Keratinocyte (primary cell): ENCODE measurements around the gene SFSWAP. TPM values are rescaled to one million over a fixed set of nuclear protein-coding genes. Genes with fewer than 3 reads are reported as not detected.

ENCODE experiments used
- DNase-seq: peaks from one replicate; pipeline ENCODE4 v3.0.0-alpha.2; 2011; ENCODE audit warnings: low read depth, missing footprints, low spot score
- FAIRE-seq: peaks from 2 replicates; lab custom pipeline; 2011; peaks lifted over from hg19 to GRCh38; lab: Jason Lieb, UNC
- H2AFZ ChIP-seq: 2 replicates; pipeline ENCODE4 v1.6.0; 2012; ENCODE audit warnings: low read length, control low read depth, inconsistent platforms; ENCODE audit not compliant: control insufficient read depth
- H3K27ac ChIP-seq: 2 replicates; pipeline ENCODE4 v1.5.1; 2011; ENCODE audit warnings: low read length; ENCODE audit not compliant: control insufficient read depth, insufficient read depth
- H3K27me3 ChIP-seq: 3 replicates; pipeline ENCODE4 v1.6.0; 2011; ENCODE audit warnings: low read length; ENCODE audit not compliant: control insufficient read depth, insufficient read depth; ENCODE audit errors: extremely low read depth
- H3K36me3 ChIP-seq, 2 experiments: 2 replicates in 1 of 2; 3 replicates in 1 of 2; pipeline ENCODE4 v1.5.1; 2011; ENCODE audit warnings: low read length in 2 of 2, mild to moderate bottlenecking in 1 of 2; ENCODE audit not compliant: control insufficient read depth in 2 of 2, insufficient read depth in 2 of 2; ENCODE audit errors: extremely low read depth in 1 of 2
- H3K4me1 ChIP-seq: 3 replicates; pipeline ENCODE4 v1.5.1; 2011; ENCODE audit warnings: low read length; ENCODE audit not compliant: control insufficient read depth, insufficient read depth; ENCODE audit errors: extremely low read depth
- H3K4me2 ChIP-seq: 3 replicates; pipeline ENCODE4 v1.6.0; 2011; ENCODE audit warnings: low read depth, low read length; ENCODE audit not compliant: control insufficient read depth, insufficient read depth; ENCODE audit errors: extremely low read depth
- H3K4me3 ChIP-seq, 3 experiments: fragments of 200-600 bp in 1 of 3; sonication (generic) in 1 of 3; 2 replicates in 2 of 3; 3 replicates in 1 of 3; pipeline ENCODE4 v1.5.1; 2011 to 2016; ENCODE audit warnings: low read length in 3 of 3, mild to moderate bottlenecking in 3 of 3, control low read depth in 2 of 3, inconsistent platforms in 1 of 3, low read depth in 1 of 3, mixed read lengths in 1 of 3, mixed run types in 1 of 3, moderate library complexity in 1 of 3; ENCODE audit not compliant: control insufficient read depth in 2 of 3, insufficient read depth in 2 of 3; ENCODE audit errors: extremely low read depth in 1 of 3
- H3K79me2 ChIP-seq: 2 replicates; pipeline ENCODE4 v1.6.0; 2012; ENCODE audit warnings: low read length; ENCODE audit not compliant: control insufficient read depth, insufficient read depth
- H3K9ac ChIP-seq: 3 replicates; pipeline ENCODE4 v1.6.0; 2011; ENCODE audit warnings: low read length; ENCODE audit not compliant: control insufficient read depth, insufficient read depth; ENCODE audit errors: extremely low read depth
- H3K9me1 ChIP-seq: 3 replicates; pipeline ENCODE4 v1.6.0; 2011; ENCODE audit warnings: low read length; ENCODE audit not compliant: control insufficient read depth, insufficient read depth; ENCODE audit errors: extremely low read depth
- H3K9me3 ChIP-seq: 2 replicates; pipeline ENCODE4 v1.5.1; 2012; ENCODE audit warnings: low read depth, low read length; ENCODE audit not compliant: control insufficient read depth
- H4K20me1 ChIP-seq: 3 replicates; pipeline ENCODE4 v1.6.0; 2011; ENCODE audit warnings: low read length; ENCODE audit not compliant: control insufficient read depth, insufficient read depth; ENCODE audit errors: extremely low read depth
- CTCF ChIP-seq, 3 experiments: IDR thresholded peaks in 1 of 3; conservative IDR thresholded peaks in 1 of 3; optimal IDR thresholded peaks in 1 of 3; 2 replicates in 2 of 3; 3 replicates in 1 of 3; pipeline versions ENCODE3 to v1.5.1; 2011; ENCODE audit warnings: low read length in 3 of 3, mild to moderate bottlenecking in 3 of 3, moderate library complexity in 2 of 3, control low read depth in 1 of 3, inconsistent platforms in 1 of 3; ENCODE audit not compliant: insufficient read depth in 2 of 3; ENCODE audit errors: extremely low read depth in 1 of 3
- EZH2 ChIP-seq: IDR thresholded peaks from one replicate; pipeline ENCODE4 v1.6.1; 2012; ENCODE audit warnings: inconsistent platforms, mild to moderate bottlenecking, low read length, moderate library complexity
- dilution Hi-C: fragments of 300-500 bp; cut with MboI; formaldehyde crosslinking; loops from one replicate; pipeline ENCODE4 v1.7.0; 2020; ENCODE audit warnings: low sequenced_read_pairs; ENCODE audit not compliant: extremely low pct_ligation_motif_present
- polyA plus RNA-seq, 5 experiments: library from polyadenylated mRNA; depleted of rRNA in 3 of 5; stranded (reverse) in 3 of 5; stranded (forward) in 1 of 5; unstranded in 1 of 5; fragments of >200 nt; gene quantifications; 1 replicate in 1 of 5; 2 replicates in 3 of 5; 3 replicates in 1 of 5; pipeline versions ENCODE4 v1.2.1 to v1.2.3, GENCODE V29; 2011 to 2012; ENCODE audit warnings: missing spikeins in 2 of 5, low read depth in 1 of 5, low replicate concordance in 1 of 5

SFSWAP gene
- polyA plus RNA-seq, 1 donor (not counting 4 experiments of a cell fraction or from before 2014, with no cell fraction given) = 13.1 TPM

DNA sequence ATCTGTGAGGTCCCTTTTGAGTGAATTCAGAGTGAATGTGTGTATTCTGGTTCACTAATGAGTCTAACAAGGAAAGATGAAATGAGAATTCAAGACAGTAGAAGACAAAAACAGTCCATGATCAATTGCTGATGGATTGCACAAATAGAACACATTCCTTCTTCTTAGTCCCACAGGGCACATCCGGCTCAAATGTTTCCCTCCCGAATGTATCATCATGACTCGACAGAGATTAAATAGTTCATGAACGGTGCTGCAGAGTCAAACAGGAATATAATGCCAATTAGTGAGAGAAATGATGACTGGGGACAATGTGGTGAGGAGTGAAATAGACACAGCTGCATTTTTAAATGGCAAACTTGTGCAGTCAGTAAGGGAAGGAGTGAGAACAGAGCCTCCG is 11.5 kb upstream of the SFSWAP start:
- Histone ChIP-seq H3K9me1 (no peaks in the 10 kb centered on the region), H3K36me3 (no peaks in the 10 kb centered on the region), H3K27me3 (no peaks in the 10 kb centered on the region), H3K9me3 (no peaks in the 10 kb centered on the region), H3K4me3 (no peak overlapping the region), H2AFZ (no peak overlapping the region), H3K9ac (no peak overlapping the region), H3K4me2 (no peak overlapping the region), H3K79me2 (no peaks in the 10 kb centered on the region), H4K20me1 (no peaks in the 10 kb centered on the region), H3K27ac (no peak overlapping the region), H3K4me1 (no peaks in the 10 kb centered on the region)
- dilution Hi-C loops = no loop called here
- no peak for FAIRE-seq
- no peak for DNase-seq
- no peak for TF ChIP-seq EZH2
- TF ChIP-seq CTCF (optimal IDR thresholded peaks at IDR 0.05 in 1 of 3, IDR thresholded peaks at IDR 0.05 in 1 of 3, conservative IDR thresholded peaks at IDR 0.05 in 1 of 3; ENCODE audit: extremely low read depth in 1 of 3, insufficient read depth in 2 of 3, low read length in 3 of 3) = no peak

DNA sequence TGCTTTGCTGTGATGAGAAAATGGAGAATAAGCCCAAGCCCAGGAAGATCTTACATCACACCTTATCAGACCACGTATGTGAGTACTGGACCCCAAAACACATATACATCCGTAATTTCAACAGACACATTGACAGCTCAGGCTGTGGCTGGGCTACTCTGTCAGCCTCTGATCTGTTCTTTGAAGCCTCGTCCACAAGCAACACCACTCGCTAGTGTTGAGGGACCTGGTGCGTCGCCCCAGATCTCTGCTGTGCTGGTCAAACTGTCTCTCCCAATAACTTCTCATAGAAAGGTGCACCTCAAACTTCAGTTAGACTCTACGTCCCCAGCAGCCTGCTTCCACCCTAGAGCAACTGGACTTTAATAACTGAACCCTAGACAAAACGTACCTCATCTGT is 10.6 kb upstream of the SFSWAP start:
- no peaks in the 10 kb centered on the region for H3K36me3 ChIP-seq
- H3K27me3 ChIP-seq = no peaks in the 10 kb centered on the region
- no peaks in the 10 kb centered on the region for H3K9me3 ChIP-seq
- FAIRE-seq (no peak), DNase-seq (no peak)
- no peak for TF ChIP-seq EZH2
- TF ChIP-seq CTCF (optimal IDR thresholded peaks at IDR 0.05 in 1 of 3, IDR thresholded peaks at IDR 0.05 in 1 of 3, conservative IDR thresholded peaks at IDR 0.05 in 1 of 3; ENCODE audit: extremely low read depth in 1 of 3, insufficient read depth in 2 of 3, low read length in 3 of 3) = no peak
- H3K4me1 ChIP-seq = no peaks in the 10 kb centered on the region
- no peaks in the 10 kb centered on the region for H3K9me1 ChIP-seq
- no peak overlapping the region for H3K27ac ChIP-seq
- no peak overlapping the region for H3K4me3 ChIP-seq
- H2AFZ ChIP-seq = no peak overlapping the region
- H3K9ac ChIP-seq = no peak overlapping the region
- no peak overlapping the region for H3K4me2 ChIP-seq
- no peaks in the 10 kb centered on the region for H4K20me1 ChIP-seq
- dilution Hi-C loops = no loop called here
- no peaks in the 10 kb centered on the region for H3K79me2 ChIP-seq
